Measurements from ENCODE around the gene DCAF15. TPM values are rescaled to one million over a fixed set of nuclear protein-coding genes. Genes with fewer than 3 reads are reported as not detected.

The DCAF15 gene
- total RNA-seq, 4 donors from 2014 or later: 8.4 to 17.3 (median 12.0) TPM

DNA sequence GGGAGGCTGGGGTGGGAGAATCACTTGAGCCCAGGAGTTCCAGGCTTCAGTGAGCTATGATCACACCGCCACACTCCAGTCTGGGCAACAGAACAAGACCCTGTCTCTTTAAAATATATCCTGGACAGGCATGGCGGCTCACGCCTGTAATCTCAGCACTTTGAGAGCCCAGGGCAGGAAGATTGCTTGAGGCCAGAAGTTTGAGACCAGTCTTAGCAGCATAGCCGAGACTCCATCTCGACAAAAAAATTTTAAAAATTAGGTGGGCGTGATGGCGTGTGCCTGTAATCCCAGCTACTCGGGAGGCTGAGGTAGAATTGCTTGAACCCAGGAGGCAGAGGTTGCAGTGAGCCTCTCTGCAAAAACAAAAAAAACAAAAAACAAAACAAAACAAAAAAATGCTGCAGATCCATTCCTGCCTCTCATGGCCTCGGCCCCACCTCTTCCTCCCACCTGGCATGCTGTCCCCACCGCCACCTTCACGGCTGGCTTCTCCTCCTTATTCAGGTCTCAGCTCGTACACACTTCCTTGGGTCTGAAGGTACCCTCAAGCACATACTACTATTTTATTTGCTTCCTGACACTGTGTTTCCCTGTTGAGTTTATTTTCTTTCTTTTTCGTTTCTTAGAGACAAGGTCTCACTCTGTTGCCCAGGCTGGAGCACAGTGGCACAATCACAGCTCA is 48.5 kb downstream of the DCAF15 start:
- TF ChIP-seq, protein P1, sequence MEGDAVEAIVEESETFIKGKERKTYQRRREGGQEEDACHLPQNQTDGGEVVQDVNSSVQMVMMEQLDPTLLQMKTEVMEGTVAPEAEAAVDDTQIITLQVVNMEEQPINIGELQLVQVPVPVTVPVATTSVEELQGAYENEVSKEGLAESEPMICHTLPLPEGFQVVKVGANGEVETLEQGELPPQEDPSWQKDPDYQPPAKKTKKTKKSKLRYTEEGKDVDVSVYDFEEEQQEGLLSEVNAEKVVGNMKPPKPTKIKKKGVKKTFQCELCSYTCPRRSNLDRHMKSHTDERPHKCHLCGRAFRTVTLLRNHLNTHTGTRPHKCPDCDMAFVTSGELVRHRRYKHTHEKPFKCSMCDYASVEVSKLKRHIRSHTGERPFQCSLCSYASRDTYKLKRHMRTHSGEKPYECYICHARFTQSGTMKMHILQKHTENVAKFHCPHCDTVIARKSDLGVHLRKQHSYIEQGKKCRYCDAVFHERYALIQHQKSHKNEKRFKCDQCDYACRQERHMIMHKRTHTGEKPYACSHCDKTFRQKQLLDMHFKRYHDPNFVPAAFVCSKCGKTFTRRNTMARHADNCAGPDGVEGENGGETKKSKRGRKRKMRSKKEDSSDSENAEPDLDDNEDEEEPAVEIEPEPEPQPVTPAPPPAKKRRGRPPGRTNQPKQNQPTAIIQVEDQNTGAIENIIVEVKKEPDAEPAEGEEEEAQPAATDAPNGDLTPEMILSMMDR (IDR thresholded peaks at IDR 0.05; ENCODE audit: low read depth): no peak

DNA sequence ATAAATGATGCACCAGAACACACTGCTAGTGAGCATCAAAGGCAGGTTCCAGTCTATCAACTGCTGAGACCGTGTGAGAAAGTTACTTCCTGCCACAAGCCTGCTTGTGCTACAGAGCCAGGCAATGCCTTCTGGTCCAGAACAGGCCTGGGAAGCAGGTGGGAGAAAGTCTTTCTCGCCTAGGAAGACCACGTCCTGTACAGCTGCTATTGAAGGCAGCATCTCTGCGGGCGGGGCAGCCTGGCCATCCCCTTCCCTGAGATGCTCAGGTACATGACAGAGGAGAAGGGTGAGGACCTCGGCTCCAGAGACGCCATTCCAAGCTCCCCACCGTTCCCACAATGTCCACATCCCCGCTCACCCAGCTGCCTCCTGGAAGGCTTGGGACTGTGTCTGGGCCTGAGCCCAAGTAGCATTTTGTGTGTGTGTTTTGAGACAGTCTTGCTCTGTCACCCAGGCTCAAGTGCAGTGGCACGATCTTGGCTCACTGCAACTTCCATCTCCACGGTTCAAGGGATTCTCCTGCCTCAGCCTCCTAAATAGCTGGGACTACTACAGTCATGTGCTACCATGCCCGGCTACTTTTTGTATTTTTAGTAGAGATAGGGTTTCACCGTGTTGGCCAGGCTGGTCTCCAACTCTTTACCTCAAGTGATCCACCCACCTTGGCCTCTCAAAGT is 50.4 kb downstream of the DCAF15 start:
- TF ChIP-seq, protein P1 (IDR thresholded peaks at IDR 0.05; ENCODE audit: low read depth): no peak

DNA sequence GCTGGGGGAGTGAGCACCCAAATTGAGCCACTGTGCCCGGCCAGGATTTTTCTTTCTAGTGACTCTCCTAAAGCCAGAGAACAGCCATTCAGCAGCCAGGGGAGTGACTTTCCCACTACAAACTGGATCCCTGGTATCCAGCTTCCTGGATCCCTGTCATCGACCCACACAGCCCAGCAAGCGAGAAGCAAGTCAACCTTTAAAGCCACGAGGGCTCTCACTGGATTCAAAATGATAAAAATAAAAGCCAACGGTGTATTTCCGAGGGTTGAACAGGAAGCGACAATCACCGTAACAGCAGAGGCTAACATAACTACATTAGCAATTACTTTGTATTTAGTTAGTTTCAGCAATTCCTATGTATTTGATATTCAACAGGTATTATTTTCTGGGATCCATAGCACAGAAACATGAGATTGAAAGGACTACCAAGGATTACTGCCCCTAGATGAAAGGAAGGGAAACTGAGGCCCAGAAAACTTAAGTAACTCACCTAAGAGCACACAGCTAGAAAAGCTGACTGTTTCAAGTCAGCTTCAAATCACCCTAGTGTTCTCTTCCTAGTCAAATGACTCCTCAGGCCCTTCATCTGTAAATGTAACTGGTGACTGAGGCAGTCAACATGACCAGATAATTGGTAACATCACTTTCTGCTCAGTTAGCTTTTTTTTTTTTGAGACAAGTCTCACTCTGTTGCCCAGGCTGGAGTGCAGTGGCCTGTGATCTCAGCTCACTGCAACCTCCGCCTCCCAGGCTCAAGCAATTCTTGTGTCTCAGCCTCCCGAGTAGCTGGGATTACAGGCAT is 51.1 kb downstream of the DCAF15 start:
- TF ChIP-seq, protein P1 (IDR thresholded peaks at IDR 0.05; ENCODE audit: low read depth): no peak

DNA sequence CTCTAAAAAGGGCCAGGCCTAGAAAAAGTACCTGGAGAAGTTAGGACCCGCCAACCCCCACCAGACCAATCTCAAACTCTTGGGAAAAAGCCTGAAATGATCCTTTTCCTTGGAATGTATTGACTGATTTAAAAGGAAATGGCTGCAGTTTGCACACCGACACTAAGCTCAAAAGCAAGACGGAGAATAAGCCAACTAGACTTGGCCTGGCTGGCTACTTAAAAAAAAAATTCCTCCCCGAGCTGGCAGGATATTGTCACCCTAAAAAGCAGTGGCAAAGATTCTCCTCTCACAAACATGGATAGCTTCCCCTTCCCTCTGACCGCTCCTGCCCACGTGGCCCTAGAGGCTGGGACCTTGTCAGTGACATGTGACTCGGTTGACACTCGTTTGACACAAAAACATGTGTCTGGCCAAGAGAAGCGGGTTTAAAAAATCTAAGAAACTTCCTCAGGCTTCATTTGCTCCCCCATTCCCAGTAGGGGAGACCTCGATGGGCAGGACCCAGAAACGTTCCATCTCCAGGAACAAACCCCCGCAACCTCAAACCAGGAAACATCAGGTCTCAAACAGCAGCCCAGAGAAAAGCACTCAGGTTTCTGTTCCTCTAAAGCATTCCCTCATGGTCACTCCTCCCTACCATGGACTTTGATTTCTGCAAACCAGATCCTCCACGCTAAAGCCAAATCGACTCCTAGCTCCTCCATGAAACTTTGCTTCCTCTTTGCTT is 52.5 kb downstream of the DCAF15 start:
- TF ChIP-seq, protein P1 (IDR thresholded peaks at IDR 0.05; ENCODE audit: low read depth): no peak

DNA sequence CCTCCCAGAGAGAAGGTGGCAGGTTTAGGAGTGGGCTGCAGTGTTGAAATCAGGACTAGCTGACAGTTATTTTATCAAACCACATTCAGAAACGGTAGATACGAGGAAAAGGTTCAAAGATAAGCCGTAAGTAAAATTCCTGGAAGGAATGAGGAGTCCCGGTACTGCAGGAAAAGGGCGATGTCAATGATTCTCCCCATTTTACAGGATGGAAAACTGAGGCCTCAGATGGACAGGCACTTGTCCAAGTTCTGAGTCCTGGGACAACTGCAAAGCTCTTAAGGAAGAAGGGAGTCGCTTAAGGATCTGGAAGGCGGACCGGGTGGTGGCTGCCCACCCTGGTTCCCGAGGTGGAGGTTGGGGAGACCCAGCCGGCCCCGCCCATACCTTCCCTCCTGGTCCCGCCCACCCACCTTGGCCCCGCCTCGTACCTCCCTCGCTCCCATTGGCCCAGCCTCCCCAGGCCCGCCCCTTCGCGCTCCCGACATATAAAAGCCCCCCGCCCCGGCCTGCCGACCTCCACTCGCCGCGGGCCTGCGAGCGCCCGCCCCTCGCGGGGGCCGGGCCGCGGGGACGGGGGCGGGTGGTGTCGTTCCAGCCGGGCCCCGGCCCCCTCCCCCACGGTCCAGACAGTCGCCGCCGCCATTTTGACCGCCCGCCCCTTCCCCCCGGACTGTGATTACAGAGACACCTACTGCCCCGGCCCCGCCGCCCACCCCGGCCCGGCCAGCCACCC is 53.2 kb downstream of the DCAF15 start:
- TF ChIP-seq, protein P1 (IDR thresholded peaks at IDR 0.05; ENCODE audit: low read depth): no peak

DNA sequence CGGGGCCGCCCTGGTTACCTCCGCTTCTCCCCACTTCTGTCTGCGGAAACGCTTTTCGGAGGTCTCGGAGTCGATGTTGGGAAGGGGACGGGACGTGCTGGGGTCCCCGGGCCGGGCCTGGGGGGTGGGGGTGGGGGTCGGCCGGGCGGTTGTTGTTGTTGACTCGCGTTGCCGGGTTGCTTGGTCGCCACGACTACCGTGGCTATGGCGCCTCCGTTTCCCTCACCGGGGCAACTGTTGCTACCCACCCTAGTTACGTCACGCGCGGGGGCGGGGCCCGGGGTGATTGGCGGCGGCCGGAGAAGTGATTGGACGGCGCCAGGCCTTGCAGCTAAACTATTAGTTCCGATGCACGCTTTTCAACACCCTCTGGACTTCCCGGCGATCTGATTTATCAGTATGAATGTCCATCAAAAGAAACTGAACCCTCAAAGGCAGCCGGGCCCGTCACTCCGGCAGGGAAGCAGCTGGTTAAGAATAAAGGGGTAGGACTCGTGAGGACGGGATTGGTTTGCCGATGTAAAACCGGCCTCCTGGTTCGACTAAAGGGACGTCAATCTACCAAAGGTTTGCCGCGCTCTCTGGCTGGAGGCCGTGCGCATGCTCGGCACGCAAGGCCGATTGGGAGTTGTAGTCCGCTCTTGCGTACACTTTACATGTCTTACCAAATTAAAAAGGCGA is 53.9 kb downstream of the DCAF15 start, which contains the start of gene RFX1:
RFX1 (minus strand) TSS at position 236 of the 681 bp plus-strand sequence. CDS start 12,477 bp downstream, outside the sequence.
- TF ChIP-seq, protein P1 (IDR thresholded peaks at IDR 0.05; ENCODE audit: low read depth): no peak

All from subcutaneous adipose tissue (tissue), 4 donors.